LNCaP clone FGC (cell line): ENCODE results near the gene RPS10.

Experiments
- DNase-seq: peaks from one replicate; pipeline ENCODE4 v3.0.0-alpha.2; 2011; ENCODE audit warnings: low read depth
- H3K4me3 ChIP-seq: 2 replicates; pipeline ENCODE4 v1.5.1; 2011; ENCODE audit warnings: mild to moderate bottlenecking, low read depth, low read length, control low read depth
- CTCF ChIP-seq: IDR thresholded peaks from 2 replicates; pipeline ENCODE4 v1.5.1; 2012; ENCODE audit warnings: mild to moderate bottlenecking; ENCODE audit not compliant: control insufficient read depth, insufficient read depth; ENCODE audit errors: extremely low read depth

Gene RPS10

GRCh38 chr6:34389034-34389433 lies 36.8 kb downstream of the RPS10 start:
- H3K4me3 ChIP-seq, result no peak overlapping the region
- DNase-seq, result no peak
- no peak for TF ChIP-seq CTCF

GRCh38 chr6:34388421-34388820 lies 37.4 kb downstream of the RPS10 start:
- DNase-seq, result no peak
- no peak for TF ChIP-seq CTCF
- no peak overlapping the region for H3K4me3 ChIP-seq

- no peak for DNase-seq
- no peak for TF ChIP-seq CTCF
- H3K4me3 ChIP-seq, result no peak overlapping the region
These were observed 39.3 kb downstream of the RPS10 start for GRCh38 chr6:34386316-34387137.

GRCh38 chr6:34385793-34386195 lies 40.1 kb downstream of the RPS10 start:
- H3K4me3 ChIP-seq, result no peak overlapping the region
- no peak for DNase-seq
- TF ChIP-seq CTCF, result no peak

- TF ChIP-seq CTCF, result no peak
- H3K4me3 ChIP-seq, result no peak overlapping the region
- no peak for DNase-seq
These were observed 41.3 kb downstream of the RPS10 start for GRCh38 chr6:34384321-34385153.

- no peak for DNase-seq
- TF ChIP-seq CTCF, result no peak
- no peak overlapping the region for H3K4me3 ChIP-seq
These were observed 42.1 kb downstream of the RPS10 start for GRCh38 chr6:34383656-34384320.
